ENCODE results near the gene PARD6G.

Gene PARD6G

GRCh38 chr18:80108739-80109675 lies 138.3 kb downstream of the PARD6G start, which contains the start of gene ADNP2:
ADNP2 (plus strand) TSS chr18:80109262; CDS start chr18:80117543, 8,281 bp downstream.
- DNase-seq (ENCODE audit: low read depth, low spot score) = peak; percentile 98

GRCh38 chr18:80108121-80108536 lies 139.2 kb downstream of the PARD6G start:
- peak; percentile 21 for DNase-seq (ENCODE audit: low read depth, low spot score)

GRCh38 chr18:80107426-80107825 lies 139.9 kb downstream of the PARD6G start:
- peak; percentile 29 for DNase-seq (ENCODE audit: low read depth, low spot score)
